Psoas muscle (tissue), 8 donors: ENCODE data around the gene PDZK1IP1. TPM values are rescaled to one million over a fixed set of nuclear protein-coding genes. Genes with fewer than 3 reads are reported as not detected.
A peak's percentile ranks its signal among the peaks of the same experiment; 100 is the strongest.

Experiments
- ATAC-seq, 4 donors: fragments of 200-7000 bp; cut with Tn5 transposase; one replicate each; pipeline ENCODE4 v1.9.1; 2020; ENCODE audit warnings: moderate library complexity in 3 of 4, mild to moderate bottlenecking in 2 of 4
- DNase-seq, 2 donors: peaks; one replicate each; pipeline ENCODE4 v3.0.0-alpha.2; 2020
- H3K27ac ChIP-seq: fragments of 200-600 bp; one replicate; pipeline ENCODE4 v1.8.0; 2022
- H3K27me3 ChIP-seq, 3 donors: fragments of 200-600 bp in 1 of 3; one replicate each; pipeline versions ENCODE4 v1.6.1 to v1.8.0; 2013 to 2022; ENCODE audit warnings: low read length in 2 of 3, mild to moderate bottlenecking in 2 of 3, moderate library complexity in 1 of 3; ENCODE audit not compliant: insufficient read depth in 3 of 3
- H3K36me3 ChIP-seq, 2 donors: fragments of 200-600 bp in 1 of 2; one replicate each; pipeline versions ENCODE4 v1.6.1 to v1.8.0; 2013 to 2022; ENCODE audit warnings: low read depth in 1 of 2, mild to moderate bottlenecking in 1 of 2, moderate library complexity in 1 of 2; ENCODE audit not compliant: insufficient read depth in 1 of 2
- H3K4me1 ChIP-seq: fragments of 200-600 bp; one replicate; pipeline ENCODE4 v1.8.0; 2022
- H3K4me3 ChIP-seq: fragments of 200-600 bp; one replicate; pipeline ENCODE4 v1.8.0; 2022; ENCODE audit warnings: mild to moderate bottlenecking
- H3K9me3 ChIP-seq: fragments of 200-600 bp; one replicate; pipeline ENCODE4 v1.8.0; 2022
- WGBS, 3 donors: extraction: QIAGEN DNeasy Blood & Tissue Kit; methylation state at CpG; one replicate each; pipeline versions ENCODE4 v1.1.6 to v1.1.7; 2013; 5-methylcytosine and 5-hydroxymethylcytosine counted together
- intact Hi-C, 2 donors: fragments of 100-400 bp; cut with DNase I; formaldehyde crosslinking; loops; one replicate each; pipeline versions ENCODE4 v1.11.0 to v1.14.2; 2022
- polyA plus RNA-seq, 3 donors: library from polyadenylated mRNA; stranded (reverse); fragments of 200-250 nt; gene quantifications; one replicate each; pipeline ENCODE4 v1.2.3, GENCODE V29; 2013
- total RNA-seq, 4 donors: library from RNA; stranded (reverse); fragmentation: NEBNext Ultra II Directional in 2 of 4; extraction: Animal tissue kit (Norgen Biotek cat#: 25700) in 2 of 4; gene quantifications; one replicate each; pipeline versions ENCODE4 v1.2.1 to v1.2.4, GENCODE V29; 2021 to 2023
- TF ChIP-seq, protein P1 (sequence below): fragments of 200-600 bp; IDR thresholded peaks from one replicate; pipeline ENCODE4 v1.8.0; 2022; ENCODE audit warnings: antibody characterized with exemption
- donor health status: healthy with polysubstance abuse.
- donor health status: DM: no; HTN: no; CAD: no; lungs with moderate emphysema.
- donor health status: Bipolar disorder and iron deficiency.
- donor health status: healthy.
- donor health status: DM: yes; HTN: yes; CAD: no.
- donor health status: DM: no; HTN: no; CAD: no.
- donor health status: DM: no; HTN: no; CAD: no.
- donor health status: DM: yes; HTN: yes; CAD: no.

PDZK1IP1 gene
- total and polyA plus RNA-seq, 7 donors = 0.11 to 1.4 (median 0.39) TPM; not detected in 1

DNA sequence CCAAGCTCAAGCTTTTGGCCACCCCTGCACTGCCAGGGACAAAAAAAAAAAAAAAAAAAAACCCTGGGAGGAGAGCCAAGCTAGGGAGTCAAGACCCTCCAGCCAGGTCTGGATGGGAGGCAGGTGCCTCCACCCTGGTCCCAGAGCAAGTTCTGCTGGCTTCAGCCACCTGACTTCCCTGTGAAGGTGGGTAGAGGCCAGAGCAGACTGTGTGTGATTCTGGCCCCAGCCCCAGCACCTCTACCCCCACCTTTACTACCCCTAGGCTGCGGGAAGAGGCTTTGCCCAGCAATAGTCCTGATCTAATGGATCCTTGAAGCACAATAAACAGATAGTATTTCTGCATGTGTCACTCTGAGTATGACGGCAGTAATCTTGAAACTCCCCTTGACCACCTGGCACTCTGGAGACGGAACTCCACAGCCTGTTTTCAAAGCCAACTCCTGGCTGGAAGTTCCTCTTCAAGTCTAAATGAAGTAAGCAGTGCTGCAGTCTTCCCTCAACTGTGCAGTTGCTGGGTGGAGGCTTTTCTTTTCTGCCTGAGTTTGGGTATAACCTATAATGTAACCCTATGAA, 9.8 kb downstream of the PDZK1IP1 start:
- DNase-seq = no peak
- 33 to 42% (median 34%) methylated on average over 3 of the region's 3 CpGs for WGBS, 3 donors

DNA sequence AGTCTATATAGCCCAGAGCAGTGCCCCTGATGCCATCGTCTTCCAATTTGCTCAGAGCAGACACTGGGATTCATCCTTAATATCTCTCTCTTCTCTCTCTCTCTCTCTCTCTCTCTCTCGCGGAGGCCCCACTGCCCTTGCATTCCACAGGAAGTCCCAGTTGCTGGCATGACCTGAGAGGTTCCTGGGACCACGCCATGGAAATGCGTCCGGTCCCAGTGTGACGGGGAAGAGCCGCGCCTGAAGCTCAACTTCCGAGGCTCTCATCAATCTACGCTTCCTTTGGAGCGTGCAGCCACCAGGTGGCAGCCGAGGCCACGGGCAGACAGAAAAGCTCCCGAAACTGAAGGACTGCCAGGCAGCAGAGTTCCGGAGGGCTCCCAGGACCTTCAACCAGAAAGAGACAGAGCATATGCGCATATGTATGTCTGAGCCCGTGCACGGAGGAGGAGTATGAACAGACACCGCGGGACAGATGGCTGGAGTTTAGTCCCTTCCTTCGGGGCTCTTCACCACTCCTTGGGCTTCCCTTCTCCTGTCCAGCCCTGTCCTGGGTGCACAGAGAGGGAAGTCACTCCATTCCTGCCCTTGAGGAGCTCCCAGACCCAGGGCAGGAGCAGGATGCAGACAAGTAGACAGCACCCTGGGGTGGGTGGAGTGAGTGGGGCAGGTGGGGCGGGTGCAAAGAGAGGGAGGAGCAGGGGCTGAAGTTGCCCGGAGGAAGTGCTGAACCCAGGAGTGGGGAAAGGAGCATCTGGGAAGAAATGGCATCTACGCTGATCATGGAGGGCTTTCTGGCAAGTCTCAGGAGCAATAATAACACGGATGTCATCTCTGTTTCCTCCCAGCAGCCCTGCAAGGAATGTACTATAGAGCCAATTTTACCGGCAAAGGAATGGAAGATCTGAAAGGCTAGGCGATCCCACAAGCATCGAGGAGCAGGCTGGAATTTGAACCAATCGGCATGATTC, 10.5 kb downstream of the PDZK1IP1 start:
- peak; percentile 89 to 95 (median 90) for ATAC-seq
- TF ChIP-seq, protein P1, sequence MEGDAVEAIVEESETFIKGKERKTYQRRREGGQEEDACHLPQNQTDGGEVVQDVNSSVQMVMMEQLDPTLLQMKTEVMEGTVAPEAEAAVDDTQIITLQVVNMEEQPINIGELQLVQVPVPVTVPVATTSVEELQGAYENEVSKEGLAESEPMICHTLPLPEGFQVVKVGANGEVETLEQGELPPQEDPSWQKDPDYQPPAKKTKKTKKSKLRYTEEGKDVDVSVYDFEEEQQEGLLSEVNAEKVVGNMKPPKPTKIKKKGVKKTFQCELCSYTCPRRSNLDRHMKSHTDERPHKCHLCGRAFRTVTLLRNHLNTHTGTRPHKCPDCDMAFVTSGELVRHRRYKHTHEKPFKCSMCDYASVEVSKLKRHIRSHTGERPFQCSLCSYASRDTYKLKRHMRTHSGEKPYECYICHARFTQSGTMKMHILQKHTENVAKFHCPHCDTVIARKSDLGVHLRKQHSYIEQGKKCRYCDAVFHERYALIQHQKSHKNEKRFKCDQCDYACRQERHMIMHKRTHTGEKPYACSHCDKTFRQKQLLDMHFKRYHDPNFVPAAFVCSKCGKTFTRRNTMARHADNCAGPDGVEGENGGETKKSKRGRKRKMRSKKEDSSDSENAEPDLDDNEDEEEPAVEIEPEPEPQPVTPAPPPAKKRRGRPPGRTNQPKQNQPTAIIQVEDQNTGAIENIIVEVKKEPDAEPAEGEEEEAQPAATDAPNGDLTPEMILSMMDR = peak; percentile 89
- H3K9me3 ChIP-seq = no peaks in the 10 kb centered on the region
- intact Hi-C loops = loop anchor here in 1 of 2 donors (2.0 kb wide), 2 partner anchors 245 to 531 kb away; no protein-coding TSS in a partner anchor
- H3K4me1 ChIP-seq = peaks cover 6% of the 10 kb centered on the region
- 1 to 3% (median 2%) methylated on average over 28 to 30 of the region's 30 CpGs for WGBS, 3 donors
- peaks cover 0 to 17% (median 0%) of the 10 kb centered on the region in 3 donors for H3K27me3 ChIP-seq
- peak; percentile 93 to 94 for DNase-seq
- H3K4me3 ChIP-seq = peak overlapping the region; percentile 52
- no peaks in the 10 kb centered on the region for H3K36me3 ChIP-seq
- H3K27ac ChIP-seq = no peak overlapping the region

More for the DNA sequence above, 9.8 kb downstream of the PDZK1IP1 start:
- intact Hi-C loops = loop anchor here (2.0 to 5.0 kb wide), 3 partner anchors 245 to 532 kb away; no protein-coding TSS in a partner anchor
- no peaks in the 10 kb centered on the region for H3K9me3 ChIP-seq
- no peak overlapping the region for H3K27ac ChIP-seq
- no peak for ATAC-seq
- H3K36me3 ChIP-seq = no peaks in the 10 kb centered on the region
- H3K27me3 ChIP-seq = peaks cover 0 to 17% (median 0%) of the 10 kb centered on the region in 3 donors
- peaks cover 6% of the 10 kb centered on the region for H3K4me1 ChIP-seq
- TF ChIP-seq, protein P1 = no peak
- no peak overlapping the region for H3K4me3 ChIP-seq

DNA sequence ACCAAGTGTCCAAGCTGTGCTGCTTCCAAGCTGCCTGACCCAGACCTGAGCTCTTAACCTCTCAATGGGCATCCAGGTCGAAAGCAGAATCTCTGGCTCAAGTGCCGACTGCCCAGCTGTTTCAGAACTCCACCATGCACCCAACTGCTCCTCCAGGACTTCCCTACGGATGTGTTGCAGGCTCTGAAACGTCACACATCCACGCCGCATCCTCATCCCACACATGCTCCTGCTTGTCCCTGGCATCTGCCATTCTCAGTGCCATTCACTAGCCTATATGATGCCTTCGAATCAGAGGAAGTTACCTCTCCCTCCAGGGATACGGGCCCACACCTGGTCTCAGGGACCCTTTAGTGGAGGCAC, 11.2 kb downstream of the PDZK1IP1 start:
- 43 to 59% (median 54%) methylated on average over 8 of the region's 8 CpGs for WGBS, 3 donors
- peak overlapping the region; percentile 52 for H3K4me3 ChIP-seq

DNA sequence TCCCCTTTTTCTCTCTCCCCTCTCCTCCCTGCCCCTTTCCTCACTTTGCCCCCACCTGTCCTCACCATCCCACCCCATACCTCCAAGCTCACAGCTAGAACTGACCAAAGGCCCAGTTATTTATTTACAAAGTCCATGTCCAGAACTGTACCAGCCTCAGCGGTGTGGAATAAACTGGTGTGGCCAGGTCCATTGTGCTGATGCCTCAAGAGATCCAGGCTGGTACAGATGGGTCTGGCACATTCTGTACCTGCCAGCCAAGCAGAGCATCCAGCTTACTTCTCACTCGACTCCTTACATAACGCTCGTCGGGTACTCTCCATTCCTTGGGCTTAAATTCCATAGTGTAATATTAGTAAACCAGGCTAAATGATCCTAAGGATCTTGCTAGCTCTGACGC, 11.8 kb downstream of the PDZK1IP1 start:
- Histone ChIP-seq H3K27me3 (peaks cover 0 to 21% (median 2%) of the 10 kb centered on the region in 3 donors), H3K36me3 (no peaks in the 10 kb centered on the region), H3K4me3 (no peak overlapping the region), H3K27ac (no peak overlapping the region), H3K4me1 (peaks cover 6% of the 10 kb centered on the region), H3K9me3 (no peaks in the 10 kb centered on the region)
- DNase-seq (no peak), ATAC-seq (no peak)
- 41 to 65% (median 44%) methylated on average over 6 of the region's 6 CpGs for WGBS, 3 donors
- intact Hi-C loops = loop anchor here in 1 of 2 donors (2.0 kb wide), 2 partner anchors 247 to 533 kb away; no protein-coding TSS in a partner anchor
- TF ChIP-seq, protein P1 = no peak

More for the DNA sequence above, 11.2 kb downstream of the PDZK1IP1 start:
- Histone ChIP-seq H3K27ac (no peak overlapping the region), H3K4me1 (peaks cover 6% of the 10 kb centered on the region), H3K27me3 (peaks cover 0 to 17% (median 1%) of the 10 kb centered on the region in 3 donors), H3K36me3 (no peaks in the 10 kb centered on the region), H3K9me3 (no peaks in the 10 kb centered on the region)
- intact Hi-C loops = loop anchor here in 1 of 2 donors (2.0 kb wide), 2 partner anchors 246 to 532 kb away; no protein-coding TSS in a partner anchor
- TF ChIP-seq, protein P1 = no peak
- no peak for DNase-seq
- no peak for ATAC-seq
